RKO (cell line): Measurements from ENCODE around the gene SLC35F6.
"Not testable (repeated sequence)": the region's sequence is repeated elsewhere in the genome, so short reads cannot be mapped to it uniquely, and the experiment has no call there.

Source experiments
- DNase-seq: peaks from one replicate; pipeline ENCODE4 v3.0.0-alpha.2; 2016; ENCODE audit warnings: low spot score

Gene SLC35F6

GRCh38 chr2:26731714-26732113 is 32.4 kb upstream of the SLC35F6 start:
- DNase-seq: no peak

- DNase-seq: no peak
Observed at GRCh38 chr2:26732446-26732845, 31.6 kb upstream of the SLC35F6 start.

GRCh38 chr2:26733413-26733812 is 30.7 kb upstream of the SLC35F6 start:
- DNase-seq: no peak

GRCh38 chr2:26735097-26735496 is 29.0 kb upstream of the SLC35F6 start:
- peak; percentile 55 for DNase-seq

- DNase-seq: no peak
Observed at GRCh38 chr2:26735883-26736588, 28.0 kb upstream of the SLC35F6 start.

- DNase-seq: no peak
Observed at GRCh38 chr2:26737221-26737620, 26.9 kb upstream of the SLC35F6 start.

GRCh38 chr2:26738481-26738880 is 25.6 kb upstream of the SLC35F6 start:
- no peak for DNase-seq

GRCh38 chr2:26739514-26739913 is 24.6 kb upstream of the SLC35F6 start:
- no peak for DNase-seq

GRCh38 chr2:26740346-26740745 is 23.7 kb upstream of the SLC35F6 start:
- no peak for DNase-seq

- no peak for DNase-seq
Observed at GRCh38 chr2:26740890-26741302, 23.2 kb upstream of the SLC35F6 start.

GRCh38 chr2:26742048-26742770 is 21.9 kb upstream of the SLC35F6 start:
- DNase-seq: no peak

- no peak for DNase-seq
Observed at GRCh38 chr2:26743852-26744251, 20.2 kb upstream of the SLC35F6 start.

GRCh38 chr2:26744953-26745352 is 19.1 kb upstream of the SLC35F6 start:
- no peak for DNase-seq

GRCh38 chr2:26745609-26746327 is 18.3 kb upstream of the SLC35F6 start:
- peak; percentile 71 for DNase-seq

- DNase-seq: no peak
Observed at GRCh38 chr2:26746934-26747333, 17.1 kb upstream of the SLC35F6 start.

- DNase-seq: not testable (repeated sequence)
Observed at GRCh38 chr2:26749787-26750420, 14.2 kb upstream of the SLC35F6 start.

GRCh38 chr2:26750467-26750866 is 13.6 kb upstream of the SLC35F6 start:
- DNase-seq: not testable (repeated sequence)

- no peak for DNase-seq
Observed at GRCh38 chr2:26752656-26753055, 11.4 kb upstream of the SLC35F6 start.

GRCh38 chr2:26754539-26754938 is 9.5 kb upstream of the SLC35F6 start:
- DNase-seq: no peak

GRCh38 chr2:26754972-26755670 is 9.0 kb upstream of the SLC35F6 start:
- DNase-seq: no peak

GRCh38 chr2:26756337-26756736 is 7.7 kb upstream of the SLC35F6 start:
- DNase-seq: no peak
